MM.1S (cell line): ENCODE data around the gene FGF1.

Experiments
- EZH2 ChIP-seq: fragments of 300-600 bp; sonication (generic); optimal IDR thresholded peaks from 2 replicates; pipeline ENCODE3; 2017; ENCODE audit warnings: low read depth, mild to moderate bottlenecking, antibody characterized with exemption, low read length, mixed read lengths
- EZH2phosphoT487 ChIP-seq: fragments of 300-600 bp; sonication (generic); IDR thresholded peaks from 2 replicates; pipeline ENCODE4 v1.6.1; 2018; ENCODE audit warnings: antibody characterized with exemption, low read length
- TF ChIP-seq, protein P1 (sequence below): fragments of 300-600 bp; sonication (generic); IDR thresholded peaks from 2 replicates; pipeline ENCODE4 v1.5.1; 2016; ENCODE audit warnings: antibody characterized with exemption, low read length, mixed read lengths

DNA sequence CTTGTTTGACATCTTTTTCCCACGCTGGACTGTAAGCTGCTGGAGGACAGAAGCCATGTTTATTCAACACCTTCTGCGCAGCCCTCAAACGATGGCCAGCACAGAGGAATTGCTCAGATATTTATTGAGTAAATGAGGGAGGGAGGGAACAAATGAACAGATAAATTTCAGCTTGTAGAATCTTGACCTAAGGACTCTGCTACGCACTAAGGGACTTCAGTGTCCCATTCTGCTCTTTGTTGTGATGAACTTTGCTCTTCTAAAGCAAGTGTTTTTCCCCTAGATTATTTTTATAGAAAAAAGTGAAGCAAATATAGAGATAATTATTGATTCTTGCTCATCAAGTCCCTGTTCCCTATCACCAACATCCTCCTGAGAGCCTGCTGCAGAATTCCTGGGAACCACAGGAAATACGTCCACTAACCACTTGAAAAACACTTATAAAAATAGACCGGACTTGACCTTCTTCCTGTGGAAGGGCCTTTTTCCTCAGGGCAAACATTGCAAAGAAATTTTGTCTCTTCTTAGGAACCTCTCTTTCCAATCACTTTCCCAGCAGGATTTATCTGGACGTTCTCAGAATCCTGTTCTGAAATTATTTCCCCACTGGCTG lies 54.9 kb downstream of the FGF1 start:
- TF ChIP-seq, protein P1, sequence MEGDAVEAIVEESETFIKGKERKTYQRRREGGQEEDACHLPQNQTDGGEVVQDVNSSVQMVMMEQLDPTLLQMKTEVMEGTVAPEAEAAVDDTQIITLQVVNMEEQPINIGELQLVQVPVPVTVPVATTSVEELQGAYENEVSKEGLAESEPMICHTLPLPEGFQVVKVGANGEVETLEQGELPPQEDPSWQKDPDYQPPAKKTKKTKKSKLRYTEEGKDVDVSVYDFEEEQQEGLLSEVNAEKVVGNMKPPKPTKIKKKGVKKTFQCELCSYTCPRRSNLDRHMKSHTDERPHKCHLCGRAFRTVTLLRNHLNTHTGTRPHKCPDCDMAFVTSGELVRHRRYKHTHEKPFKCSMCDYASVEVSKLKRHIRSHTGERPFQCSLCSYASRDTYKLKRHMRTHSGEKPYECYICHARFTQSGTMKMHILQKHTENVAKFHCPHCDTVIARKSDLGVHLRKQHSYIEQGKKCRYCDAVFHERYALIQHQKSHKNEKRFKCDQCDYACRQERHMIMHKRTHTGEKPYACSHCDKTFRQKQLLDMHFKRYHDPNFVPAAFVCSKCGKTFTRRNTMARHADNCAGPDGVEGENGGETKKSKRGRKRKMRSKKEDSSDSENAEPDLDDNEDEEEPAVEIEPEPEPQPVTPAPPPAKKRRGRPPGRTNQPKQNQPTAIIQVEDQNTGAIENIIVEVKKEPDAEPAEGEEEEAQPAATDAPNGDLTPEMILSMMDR, result no peak
- TF ChIP-seq EZH2 (no peak), EZH2phosphoT487 (no peak)
